Epithelial cell of proximal tubule (primary cell): Measurements from ENCODE around the gene SLC8A1. TPM values are rescaled to one million over a fixed set of nuclear protein-coding genes. Genes with fewer than 3 reads are reported as not detected.

Experiments used
- DNase-seq: peaks from one replicate; pipeline ENCODE4 v3.0.0-alpha.2; 2011; ENCODE audit warnings: low read depth
- H3K4me3 ChIP-seq: 2 replicates; pipeline ENCODE4 v1.5.1; 2011; ENCODE audit warnings: low read depth, mild to moderate bottlenecking, low read length
- CTCF ChIP-seq: conservative IDR thresholded peaks from 2 replicates; pipeline ENCODE4 v1.5.1; 2012; ENCODE audit warnings: low read depth, mild to moderate bottlenecking, low read length
- total RNA-seq: library from RNA; depleted of rRNA; stranded (reverse); fragments of >200 nt; gene quantifications from 2 replicates; pipeline ENCODE4 v1.2.3, GENCODE V29; 2015

Gene SLC8A1
- total RNA-seq, 1 donor from 2014 or later, result 4.8 TPM

GRCh38 chr2:40100676-40101075 is 351.2 kb downstream of the SLC8A1 start:
- DNase-seq, result no peak
- TF ChIP-seq CTCF, result no peak

GRCh38 chr2:40098786-40099470 is 353.0 kb downstream of the SLC8A1 start:
- DNase-seq, result no peak
- no peak for TF ChIP-seq CTCF
- no peak overlapping the region for H3K4me3 ChIP-seq

More at GRCh38 chr2:40100676-40101075, 351.2 kb downstream of the SLC8A1 start:
- no peak overlapping the region for H3K4me3 ChIP-seq

- no peak overlapping the region for H3K4me3 ChIP-seq
- DNase-seq, result no peak
- no peak for TF ChIP-seq CTCF
Observed at GRCh38 chr2:40097691-40098385, 354.1 kb downstream of the SLC8A1 start.

GRCh38 chr2:40096360-40096759 is 355.5 kb downstream of the SLC8A1 start:
- no peak for TF ChIP-seq CTCF
- DNase-seq, result no peak
- no peak overlapping the region for H3K4me3 ChIP-seq

GRCh38 chr2:40095000-40095399 is 356.9 kb downstream of the SLC8A1 start:
- no peak for DNase-seq

GRCh38 chr2:40094451-40094850 is 357.4 kb downstream of the SLC8A1 start:
- no peak overlapping the region for H3K4me3 ChIP-seq
- TF ChIP-seq CTCF, result no peak
- DNase-seq, result no peak

More at GRCh38 chr2:40095000-40095399, 356.9 kb downstream of the SLC8A1 start:
- TF ChIP-seq CTCF, result no peak
- no peak overlapping the region for H3K4me3 ChIP-seq
